HG03457 (cell line): ENCODE measurements around the gene SYNPO2.
"Not testable (repeated sequence)": the region's sequence is repeated elsewhere in the genome, so short reads cannot be mapped to it uniquely, and the experiment has no call there.

Experiments
- ATAC-seq: cut with Tn5 transposase; IDR thresholded peaks from one replicate; pipeline ENCODE4 v1.9.1; 2021; ENCODE audit warnings: moderate number of reproducible peaks; ENCODE audit not compliant: unreplicated experiment

SYNPO2 gene

DNA sequence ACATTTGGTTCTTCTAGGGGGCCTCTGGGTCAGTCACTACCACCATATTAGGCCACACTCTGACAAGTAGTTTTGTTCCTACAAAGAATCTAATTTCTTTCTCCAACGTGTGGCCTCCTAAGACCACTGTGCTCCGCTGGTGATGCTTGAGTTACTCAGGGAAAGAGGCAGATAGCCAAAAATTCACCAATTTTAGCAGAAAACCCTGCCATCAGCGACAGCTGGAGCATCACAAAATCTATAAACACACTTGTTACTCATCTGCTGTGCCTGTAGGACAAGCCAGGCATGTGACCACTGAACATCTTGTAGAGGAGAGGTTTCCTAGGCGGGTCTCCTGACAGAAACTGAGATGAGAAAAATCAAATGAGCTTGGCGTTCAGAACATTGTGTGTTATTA is 105.4 kb downstream of the SYNPO2 start:
- ATAC-seq: no peak

DNA sequence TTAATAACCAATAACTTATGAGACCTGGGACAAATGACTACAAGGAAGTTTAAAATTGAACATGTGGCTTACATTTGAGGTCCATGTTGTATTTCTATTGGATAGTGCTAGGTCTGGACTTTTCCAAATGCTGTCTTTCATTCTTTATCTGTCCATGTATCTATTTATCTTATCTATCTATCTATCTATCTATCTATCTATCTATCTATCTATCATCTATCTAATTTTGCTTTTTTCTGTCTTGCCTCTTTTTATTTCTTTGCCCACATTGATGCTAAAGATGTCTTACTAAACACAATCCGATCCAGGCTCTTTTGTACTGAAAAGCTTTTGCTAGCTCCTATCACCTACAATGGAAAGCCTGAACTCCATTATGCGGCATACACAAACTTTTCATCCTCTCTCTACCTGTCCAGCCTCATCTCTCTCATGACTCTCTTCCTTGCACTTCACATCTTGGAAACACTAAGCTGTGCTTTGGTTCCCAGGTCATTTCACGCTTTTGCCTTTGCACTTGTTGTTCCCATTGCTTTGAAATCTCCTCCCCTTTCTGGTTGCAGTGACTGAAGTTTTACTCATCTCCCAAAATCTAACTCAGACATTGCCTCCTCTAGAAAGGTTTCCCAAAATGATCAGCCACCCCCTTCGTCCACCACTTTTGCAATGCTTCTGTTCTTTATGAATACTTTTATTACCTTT is 107.2 kb downstream of the SYNPO2 start:
- ATAC-seq: no peak

DNA sequence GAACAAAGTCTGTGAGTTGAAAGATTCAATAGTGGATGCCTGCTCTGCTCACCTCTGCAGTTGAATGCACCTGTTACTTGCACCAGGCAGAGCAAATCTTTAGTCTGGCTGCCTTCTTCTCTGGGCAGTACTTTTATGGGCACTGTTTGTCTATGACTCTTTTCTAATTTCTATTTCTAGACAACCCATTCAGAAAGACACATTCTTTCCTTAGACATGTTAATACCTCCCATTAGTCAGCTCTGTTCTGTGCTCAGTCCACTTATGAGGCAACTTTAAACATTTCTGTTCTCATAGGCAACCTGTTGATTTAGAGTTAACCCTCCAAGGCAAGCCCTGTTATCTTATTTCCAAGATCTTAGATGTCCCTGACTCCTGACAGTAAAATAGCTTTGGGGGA is 108.9 kb downstream of the SYNPO2 start:
- no peak for ATAC-seq

DNA sequence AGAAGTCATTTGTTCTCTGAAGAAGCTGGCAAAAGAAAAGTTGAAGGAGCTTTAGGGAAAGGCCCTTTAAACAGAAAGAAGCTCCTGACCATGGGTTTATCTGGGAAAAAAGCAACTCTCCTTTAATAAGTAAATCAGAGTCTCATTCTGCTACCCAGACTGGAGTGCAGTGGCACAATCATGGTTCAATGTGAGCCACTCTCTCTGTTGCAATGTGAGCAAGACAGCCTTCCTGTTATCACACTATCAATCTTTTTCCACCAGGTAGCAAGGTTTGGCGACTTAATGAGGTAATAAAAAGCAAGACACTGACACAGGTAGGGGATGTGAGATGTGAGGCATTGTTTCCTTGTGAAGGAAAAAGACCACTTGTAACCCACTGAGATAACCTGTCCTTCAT is 111.3 kb downstream of the SYNPO2 start:
- ATAC-seq: no peak

DNA sequence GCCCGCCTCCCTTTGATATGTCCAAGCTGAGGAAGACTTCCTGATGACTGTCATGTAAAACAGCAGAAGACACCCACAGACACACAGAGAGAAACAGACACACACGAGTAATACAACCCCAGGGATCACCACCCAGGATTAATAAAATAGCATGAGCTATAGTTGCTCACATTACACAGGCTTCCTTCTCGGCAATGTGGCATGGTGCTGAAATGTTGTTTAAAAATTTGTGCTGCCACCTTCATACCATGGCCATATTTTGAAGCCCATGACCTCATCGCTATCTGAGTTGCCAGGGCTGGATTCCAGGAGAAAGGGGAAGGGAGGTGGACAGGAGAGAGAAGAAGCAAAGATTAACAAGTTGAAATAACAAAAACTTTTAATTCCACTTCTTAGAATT is 111.7 kb downstream of the SYNPO2 start:
- no peak for ATAC-seq

DNA sequence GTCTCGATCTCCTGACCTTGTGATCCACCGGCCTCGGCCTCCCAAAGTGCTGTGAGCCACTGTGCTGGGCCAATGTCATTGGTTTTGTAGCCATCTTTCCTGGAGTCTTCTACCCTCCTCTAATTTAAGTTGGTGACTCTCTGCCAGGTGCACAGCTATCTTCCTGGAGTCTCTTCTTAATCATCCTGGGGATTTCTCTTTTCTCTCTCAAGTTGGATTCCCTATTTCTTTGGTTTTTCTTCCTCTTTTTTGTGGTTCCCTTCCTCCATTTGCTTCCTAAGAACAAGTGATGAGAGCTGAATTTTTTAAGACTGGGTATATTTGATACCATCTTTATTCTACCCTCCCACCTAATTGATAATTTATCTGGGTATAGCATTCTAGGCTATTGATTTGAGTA is 113.8 kb downstream of the SYNPO2 start:
- no peak for ATAC-seq

DNA sequence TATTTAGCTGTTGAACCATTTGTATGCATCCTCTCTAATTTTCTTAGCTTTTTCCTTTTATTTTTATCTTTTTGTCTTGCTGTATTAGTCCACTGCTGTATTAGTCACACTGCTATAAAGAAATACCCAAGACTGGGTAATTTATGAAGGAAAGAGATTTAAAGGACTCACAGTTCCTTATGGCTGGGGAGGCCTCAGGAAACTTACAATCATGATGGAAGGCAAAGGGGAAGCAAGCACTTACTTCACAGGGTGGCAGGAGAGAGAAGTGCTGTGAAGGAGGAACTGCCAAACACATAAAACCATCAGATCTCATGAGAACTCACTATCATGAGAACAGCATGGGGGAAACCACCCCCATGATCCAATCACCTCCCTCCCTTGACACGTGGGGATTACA is 114.3 kb downstream of the SYNPO2 start:
- not testable (repeated sequence) for ATAC-seq

DNA sequence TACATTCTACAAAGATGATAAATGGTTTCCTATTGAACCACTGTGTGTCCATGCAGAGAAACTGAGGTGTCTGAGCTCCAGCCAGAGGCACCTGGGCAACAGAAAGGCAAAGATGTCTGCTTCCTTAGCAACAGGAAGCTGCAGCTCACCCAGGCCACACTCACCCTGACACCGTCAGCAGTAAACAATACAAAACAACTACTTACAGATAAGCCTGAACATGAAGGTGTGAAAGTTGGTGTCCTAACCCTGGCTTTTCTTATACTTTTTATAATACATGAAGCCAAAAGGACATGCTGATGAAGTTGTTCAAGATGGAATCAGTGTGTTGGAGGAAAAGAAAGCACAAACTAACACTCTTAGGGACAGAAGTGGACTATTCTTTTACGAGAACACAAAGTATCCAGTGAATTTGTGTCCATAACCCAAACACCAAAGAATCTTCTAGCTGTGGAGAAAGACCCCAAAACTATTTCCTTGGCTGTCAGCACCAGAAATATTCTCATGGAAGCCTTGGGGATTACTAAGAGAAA is 117.3 kb downstream of the SYNPO2 start:
- ATAC-seq: no peak

DNA sequence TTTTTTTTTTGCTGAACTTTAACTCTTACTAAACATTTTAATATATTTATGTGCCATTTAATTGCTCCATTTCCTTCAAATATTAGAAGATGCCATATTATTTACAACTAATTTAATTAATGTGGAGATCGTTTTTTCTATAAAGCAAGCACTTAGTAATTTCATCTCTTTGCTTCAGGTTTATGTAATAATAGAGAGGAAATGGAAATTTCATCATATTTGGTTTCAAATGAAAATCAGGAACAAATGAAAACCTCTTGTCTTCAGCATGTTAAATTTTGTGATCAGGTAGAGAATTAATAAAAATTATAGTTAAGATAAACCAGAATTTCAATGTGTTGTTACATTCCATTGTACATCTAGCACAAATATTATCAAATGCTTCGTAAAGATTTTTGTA is 120.1 kb downstream of the SYNPO2 start:
- no peak for ATAC-seq

DNA sequence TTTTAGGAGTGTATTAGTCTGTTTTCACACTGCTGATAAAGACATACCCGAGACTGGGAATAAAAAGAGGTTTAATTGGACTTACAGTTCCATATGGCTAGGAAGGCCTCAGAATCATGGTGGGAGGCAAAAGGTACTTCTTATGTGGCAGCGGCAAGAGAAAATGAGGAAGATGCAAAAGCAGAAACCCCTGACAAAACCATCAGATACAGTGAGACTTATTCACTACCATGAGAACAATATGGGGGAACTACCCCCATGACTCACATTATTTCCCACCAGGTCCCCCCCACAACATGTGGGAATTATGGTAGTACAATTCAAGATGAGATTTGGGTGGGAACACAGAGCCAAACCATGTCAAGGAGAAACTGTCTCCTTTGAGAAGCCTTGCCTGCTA is 121.6 kb downstream of the SYNPO2 start:
- ATAC-seq: not testable (repeated sequence)

DNA sequence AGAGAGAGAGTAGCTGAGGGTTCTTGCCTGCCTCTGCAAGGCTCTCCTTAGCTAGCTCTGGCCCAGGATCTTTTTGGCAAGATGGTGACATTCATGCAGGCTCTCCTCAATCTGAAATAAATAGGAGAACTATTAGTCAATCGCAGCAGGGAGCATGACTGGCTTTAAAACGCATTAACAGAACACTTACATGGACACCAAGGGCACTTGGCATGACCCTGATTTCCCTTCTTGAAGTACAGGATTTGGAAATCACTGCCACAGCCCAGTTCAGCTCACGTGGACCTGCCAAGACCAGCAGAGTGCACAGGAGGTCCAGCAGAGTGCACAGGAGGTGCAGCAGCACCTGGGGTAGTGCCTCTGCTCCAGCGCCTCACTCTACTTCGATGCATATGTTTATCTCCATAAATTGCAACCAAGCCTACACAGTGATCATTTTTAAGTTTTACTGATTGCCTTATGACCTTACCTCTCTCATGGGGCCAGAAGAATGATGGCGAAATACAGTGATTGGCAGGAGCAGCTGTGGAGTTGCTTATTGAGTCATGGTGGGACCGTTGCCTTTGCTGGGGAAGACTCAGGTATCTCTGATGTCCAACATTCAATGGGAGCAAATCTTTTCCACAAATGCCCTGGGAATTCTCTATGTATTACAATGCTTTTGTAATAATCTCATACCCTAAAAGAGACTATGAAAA is 122.4 kb downstream of the SYNPO2 start:
- ATAC-seq: no peak

DNA sequence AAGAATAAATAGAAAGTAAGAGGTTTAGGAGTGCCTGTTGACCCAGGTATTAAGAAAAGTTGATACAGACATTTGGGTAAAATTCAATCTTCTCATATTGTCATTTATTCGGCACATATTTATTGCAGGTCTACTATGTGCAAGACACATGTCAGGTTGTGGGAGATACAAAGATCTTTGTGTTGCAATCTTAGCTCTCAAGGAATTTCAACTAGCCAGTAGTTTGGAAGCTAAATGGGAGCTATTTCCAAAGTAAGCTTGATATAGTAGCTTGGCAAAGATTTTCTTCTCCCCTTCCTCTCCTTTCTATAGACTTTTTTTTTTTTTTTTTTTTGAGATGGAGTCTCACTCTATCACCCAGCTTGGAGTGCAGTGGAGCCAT is 122.9 kb downstream of the SYNPO2 start:
- ATAC-seq: no peak

DNA sequence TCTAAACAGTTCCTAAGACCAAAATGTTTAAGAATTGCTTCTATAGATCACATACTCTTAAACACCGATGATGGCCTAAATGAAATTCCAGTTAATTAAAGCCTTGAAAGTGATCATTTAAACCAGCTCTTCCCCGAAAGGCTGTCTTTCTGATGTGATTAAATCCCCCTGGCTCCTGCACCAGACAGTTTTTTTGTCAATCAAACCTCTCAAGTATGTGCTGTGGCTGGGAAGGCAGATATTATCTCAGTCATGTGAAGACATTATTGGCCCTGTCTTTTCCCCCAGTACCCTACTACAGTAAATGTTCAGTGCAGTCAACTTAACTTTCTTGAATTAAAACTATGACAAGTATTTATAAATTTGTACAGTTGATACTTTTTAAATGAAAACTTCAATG is 126.0 kb downstream of the SYNPO2 start:
- no peak for ATAC-seq

DNA sequence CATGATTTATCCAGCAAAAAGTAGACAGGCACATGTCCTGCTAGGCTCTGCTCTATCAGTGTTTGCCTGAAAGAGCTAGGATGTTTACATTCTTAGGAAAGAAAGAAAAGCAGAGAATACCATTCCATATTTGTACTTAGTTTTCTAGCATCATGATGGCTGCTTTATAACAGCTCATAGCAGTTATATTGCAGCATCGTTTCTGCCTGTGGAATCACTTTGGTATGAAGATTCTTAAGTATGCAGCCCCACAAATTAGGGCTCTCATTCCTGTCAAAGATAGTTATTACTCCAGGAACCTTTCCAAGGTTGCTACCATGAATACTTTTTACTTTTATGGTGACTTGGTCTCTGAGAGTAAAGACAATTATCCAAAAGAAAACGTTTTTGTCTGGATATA is 128.0 kb downstream of the SYNPO2 start:
- ATAC-seq: no peak

DNA sequence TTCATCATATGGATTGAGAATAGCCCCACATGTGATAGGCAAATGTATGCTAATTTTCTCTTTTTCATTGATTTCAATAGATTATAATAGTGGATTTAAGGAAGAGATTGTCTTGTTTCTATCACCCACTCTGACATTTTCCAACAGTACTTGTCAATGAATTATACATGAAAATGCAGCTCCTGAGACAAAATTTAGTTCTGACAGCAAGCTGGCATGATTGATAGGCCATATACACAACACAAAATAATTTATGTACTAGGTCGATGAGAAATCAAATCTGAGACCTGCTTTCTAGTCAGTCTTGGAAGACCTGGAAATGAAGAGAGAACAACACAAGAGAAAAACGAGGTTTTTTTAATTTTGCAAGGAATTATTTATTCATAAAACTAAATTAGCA is 129.0 kb downstream of the SYNPO2 start:
- ATAC-seq: no peak

DNA sequence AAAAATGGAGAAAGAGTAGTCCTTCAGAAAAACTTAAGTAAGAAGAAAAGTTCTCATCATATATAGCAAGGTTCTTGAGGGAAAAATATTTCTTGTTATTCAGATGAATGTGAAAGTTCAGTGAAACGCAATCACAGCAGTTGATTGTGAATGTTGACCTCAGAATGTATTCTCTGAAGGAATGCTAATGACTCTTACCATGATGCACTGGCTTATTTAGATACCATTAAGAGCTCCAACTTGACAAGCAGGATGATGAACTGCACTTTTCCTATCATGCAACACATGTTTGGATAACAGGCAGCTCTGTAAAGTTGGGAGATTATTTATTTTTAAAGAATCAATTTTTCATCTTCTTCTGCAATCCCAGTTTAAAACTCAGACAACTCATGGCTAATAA is 131.5 kb downstream of the SYNPO2 start:
- ATAC-seq: no peak

DNA sequence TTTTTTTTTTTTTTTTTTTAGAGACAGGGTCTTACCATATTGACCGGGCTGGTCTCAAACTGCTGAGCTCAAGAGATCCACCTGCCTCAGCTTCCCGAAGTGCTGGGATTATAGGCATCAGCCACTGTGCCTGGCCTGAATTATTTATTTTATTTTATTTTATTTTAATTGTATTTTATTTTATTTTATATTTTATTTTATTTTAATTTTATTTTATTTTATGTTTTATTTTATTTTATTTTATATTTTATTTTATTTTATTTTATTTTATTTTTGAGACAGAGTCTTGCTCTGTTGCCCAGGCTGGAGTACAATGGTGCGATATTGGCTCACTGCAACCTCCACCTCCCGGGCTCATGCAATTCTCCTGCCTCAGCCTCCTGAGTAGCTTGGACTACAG is 133.9 kb downstream of the SYNPO2 start:
- ATAC-seq: not testable (repeated sequence)

DNA sequence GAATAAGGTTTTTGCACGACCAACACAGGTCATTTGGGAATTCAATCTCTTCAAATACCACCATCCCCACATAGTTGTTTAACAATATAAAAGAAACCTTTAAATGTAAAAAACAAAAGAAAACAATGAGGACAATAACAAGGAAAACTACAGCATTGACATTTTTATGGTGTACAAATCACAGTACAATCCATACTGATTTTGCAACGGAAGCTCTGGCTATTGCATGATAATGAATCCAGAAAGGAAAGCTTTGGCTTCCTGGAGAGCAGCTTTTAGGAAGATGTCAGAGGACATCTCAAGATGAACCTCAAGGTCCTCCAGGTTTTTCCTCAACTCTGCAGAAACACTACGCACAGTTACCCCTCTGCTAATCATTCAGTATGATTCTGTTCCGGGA is 135.4 kb downstream of the SYNPO2 start:
- no peak for ATAC-seq

DNA sequence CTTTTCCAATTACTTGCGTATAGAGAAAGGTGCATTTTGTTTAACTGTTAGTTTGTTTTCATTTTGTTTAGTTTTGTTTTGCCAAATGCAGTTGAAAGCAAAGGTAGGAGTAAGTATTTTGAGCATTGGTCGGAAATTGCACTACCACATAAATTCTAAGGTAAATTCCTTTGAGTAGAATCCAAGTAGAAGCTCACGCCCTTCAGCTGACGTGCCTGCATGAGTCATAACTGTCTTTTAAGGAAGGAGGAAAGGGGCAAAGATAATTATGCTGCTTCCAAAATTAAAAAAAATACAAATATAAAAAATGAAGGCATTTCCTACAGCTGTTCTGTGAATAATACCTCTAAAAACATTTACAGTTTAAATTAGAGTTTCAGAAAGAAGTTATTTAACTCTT is 136.8 kb downstream of the SYNPO2 start:
- ATAC-seq: no peak

DNA sequence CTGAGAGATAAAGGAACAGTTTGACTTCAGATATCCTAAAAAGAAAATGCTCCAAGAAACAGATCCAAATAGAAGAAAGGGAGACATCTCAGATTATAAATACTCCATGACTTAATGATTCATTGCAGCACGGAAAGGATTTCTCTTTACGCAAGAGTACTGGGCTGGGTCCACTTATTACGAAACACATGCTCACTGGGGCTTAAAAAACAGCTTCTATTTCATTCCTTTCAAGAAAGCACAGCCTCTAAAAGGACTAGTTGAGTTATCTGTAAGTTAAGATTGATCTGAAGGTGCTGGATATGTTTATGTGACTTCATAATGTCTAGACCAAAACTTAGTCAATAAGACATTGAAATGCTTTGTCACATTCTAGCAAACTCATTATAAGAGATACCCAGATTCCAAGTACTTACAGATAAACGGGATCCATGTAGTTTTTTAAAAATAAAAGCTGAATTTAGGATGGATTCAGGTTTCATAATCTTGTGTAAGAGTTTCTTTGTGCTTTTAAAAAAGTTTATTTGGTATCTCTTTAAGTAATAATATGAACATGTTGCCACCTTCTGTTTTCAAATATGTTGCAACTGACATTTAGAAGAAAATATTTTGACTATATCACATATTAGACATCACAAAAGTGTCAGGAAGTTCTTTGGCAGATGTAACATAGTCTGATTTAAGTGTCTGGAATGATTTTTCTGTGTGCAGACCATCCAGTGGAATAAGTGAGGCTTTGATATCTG is 137.4 kb downstream of the SYNPO2 start:
- ATAC-seq: no peak

DNA sequence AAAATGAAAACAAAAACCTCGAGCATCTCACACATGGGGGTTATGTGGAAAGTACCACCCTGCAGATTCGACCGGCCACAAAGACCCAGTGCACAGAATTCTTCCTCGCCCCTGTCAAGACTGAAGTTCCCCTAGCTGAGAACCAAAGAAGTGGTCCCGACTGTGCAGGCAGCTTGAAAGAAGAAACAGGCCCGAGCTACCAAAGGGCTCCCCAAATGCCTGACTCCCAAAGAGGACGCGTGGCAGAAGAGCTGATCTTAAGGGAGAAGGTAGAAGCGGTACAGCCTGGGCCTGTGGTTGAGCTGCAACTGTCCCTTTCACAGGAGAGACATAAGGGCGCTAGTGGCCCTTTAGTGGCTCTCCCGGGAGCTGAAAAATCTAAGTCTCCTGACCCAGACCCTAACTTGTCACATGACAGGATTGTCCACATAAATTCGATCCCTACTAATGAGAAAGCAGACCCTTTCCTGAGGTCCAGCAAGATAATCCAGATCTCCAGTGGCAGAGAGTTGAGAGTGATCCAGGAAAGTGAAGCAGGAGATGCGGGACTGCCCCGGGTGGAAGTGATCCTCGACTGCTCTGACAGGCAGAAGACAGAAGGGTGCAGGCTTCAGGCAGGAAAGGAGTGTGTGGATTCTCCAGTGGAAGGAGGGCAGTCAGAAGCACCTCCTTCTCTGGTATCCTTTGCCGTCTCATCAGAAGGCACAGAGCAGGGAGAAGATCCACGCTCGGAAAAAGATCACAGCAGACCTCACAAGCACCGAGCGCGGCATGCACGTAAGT is 138.2 kb downstream of the SYNPO2 start:
- no peak for ATAC-seq
